Right lobe of liver (tissue), 6 donors: ENCODE measurements around the gene STOM. TPM values are rescaled to one million over a fixed set of nuclear protein-coding genes. Genes with fewer than 3 reads are reported as not detected.

Experiments used
- ATAC-seq, 4 donors: fragments of 200-7000 bp; cut with Tn5 transposase; one replicate each; pipeline ENCODE4 v1.9.1; 2020; ENCODE audit warnings: mild to moderate bottlenecking in 4 of 4, moderate library complexity in 4 of 4
- DNase-seq, 3 donors: peaks; one replicate each; pipeline ENCODE4 v3.0.0-alpha.2; 2020
- H3K27ac ChIP-seq, 3 donors: fragments of 200-600 bp; one replicate each; pipeline ENCODE4 v1.8.0; 2022
- H3K27me3 ChIP-seq, 2 donors: fragments of 200-600 bp; one replicate each; pipeline ENCODE4 v1.8.0; 2022
- H3K36me3 ChIP-seq, 4 donors: fragments of 200-600 bp; sonication (generic) in 1 of 4; one replicate each; pipeline versions ENCODE4 v1.5.1 to v1.8.0; 2017 to 2022; ENCODE audit warnings: control low read depth in 1 of 4
- H3K4me1 ChIP-seq, 4 donors: fragments of 200-600 bp; sonication (generic) in 1 of 4; one replicate each; pipeline versions ENCODE4 v1.5.1 to v1.8.0; 2017 to 2022; ENCODE audit warnings: control low read depth in 1 of 4
- H3K4me3 ChIP-seq, 3 donors: fragments of 200-600 bp; one replicate each; pipeline ENCODE4 v1.8.0; 2022
- H3K9me3 ChIP-seq, 4 donors: fragments of 200-600 bp; sonication (generic) in 1 of 4; one replicate each; pipeline versions ENCODE4 v1.5.1 to v1.8.0; 2017 to 2022; ENCODE audit warnings: control low read depth in 1 of 4
- POLR2A ChIP-seq: fragments of 450-650 bp; IDR thresholded peaks from one replicate; pipeline ENCODE4 v1.6.1; 2017; ENCODE audit warnings: antibody characterized with exemption, mild to moderate bottlenecking
- whole genome bisulfite sequencing: methylation state at CpG from one replicate; pipeline ENCODE4 v1.1.6; 2018; ENCODE audit warnings: low coverage, low lambda C conversion rate; ENCODE audit not compliant: insufficient coverage; ENCODE audit errors: missing lambda C conversion rate; 5-methylcytosine and 5-hydroxymethylcytosine counted together
- intact Hi-C, 2 donors: fragments of 100-400 bp; cut with DNase I; formaldehyde crosslinking; loops; one replicate each; pipeline versions ENCODE4 v1.11.2 to v1.14.1; 2022
- total RNA-seq, 6 experiments: library from RNA; depleted of rRNA in 2 of 6; stranded (reverse); fragments of >200 nt in 2 of 6; fragmentation: NEBNext Ultra II Directional in 3 of 6; extraction: Animal tissue kit (Norgen Biotek cat#: 25700) in 3 of 6; gene quantifications; one replicate each; pipeline versions ENCODE4 v1.1.0 to v1.2.4, GENCODE V29; 2016 to 2023
- TF ChIP-seq, protein P1 (sequence below), 4 donors: fragments of 200-600 bp in 3 of 4; fragments of 450-650 bp in 1 of 4; IDR thresholded peaks; one replicate each; pipeline versions ENCODE4 v1.5.1 to v1.8.0; 2016 to 2022; ENCODE audit warnings: antibody characterized with exemption in 4 of 4, mild to moderate bottlenecking in 2 of 4
- donor health status: DM: no; HTN: yes; CAD: no.
- donor health status: DM: no; HTN: no; CAD: no.
- donor health status: DM: no; HTN: no; CAD: no.
- donor health status: DM: no; HTN: yes; CAD: no.
- donor health status: DM: no; HTN: yes; CAD: no.

The STOM gene
- total RNA-seq, 6 experiments from 2014 or later, result 232 to 655 (median 443) TPM

DNA sequence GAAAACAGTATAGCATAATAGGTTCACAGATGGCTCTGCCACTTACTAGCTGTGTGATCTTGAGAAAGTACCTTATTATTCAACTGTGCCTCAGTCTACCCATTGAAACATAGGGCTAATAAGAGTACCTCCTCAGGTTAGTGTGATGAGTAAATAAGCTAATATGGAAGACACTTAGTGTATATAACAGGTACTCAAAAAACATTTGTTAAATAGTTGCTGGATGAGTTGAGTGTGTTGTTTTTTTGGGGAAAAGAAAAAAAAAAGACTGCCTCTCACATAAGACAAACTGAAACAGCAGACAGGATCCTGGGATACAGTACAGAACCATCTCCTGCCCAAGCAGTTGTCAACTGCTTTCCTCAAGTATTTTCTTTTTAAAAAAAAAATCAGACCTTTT, 5.2 kb downstream of the STOM start:
- Histone ChIP-seq H3K9me3 (no peaks in the 10 kb centered on the region), H3K4me3 (no peak overlapping the region), H3K36me3 (no peaks in the 10 kb centered on the region), H3K27ac (peak overlapping the region; percentile 97 to 98 (median 98)), H3K27me3 (no peaks in the 10 kb centered on the region), H3K4me1 (peaks cover 0 to 65% (median 33%) of the 10 kb centered on the region in 4 donors)
- intact Hi-C loops, result no loop called here
- no peak for ATAC-seq
- DNase-seq, result no peak
- no peak for TF ChIP-seq POLR2A
- TF ChIP-seq, protein P1, sequence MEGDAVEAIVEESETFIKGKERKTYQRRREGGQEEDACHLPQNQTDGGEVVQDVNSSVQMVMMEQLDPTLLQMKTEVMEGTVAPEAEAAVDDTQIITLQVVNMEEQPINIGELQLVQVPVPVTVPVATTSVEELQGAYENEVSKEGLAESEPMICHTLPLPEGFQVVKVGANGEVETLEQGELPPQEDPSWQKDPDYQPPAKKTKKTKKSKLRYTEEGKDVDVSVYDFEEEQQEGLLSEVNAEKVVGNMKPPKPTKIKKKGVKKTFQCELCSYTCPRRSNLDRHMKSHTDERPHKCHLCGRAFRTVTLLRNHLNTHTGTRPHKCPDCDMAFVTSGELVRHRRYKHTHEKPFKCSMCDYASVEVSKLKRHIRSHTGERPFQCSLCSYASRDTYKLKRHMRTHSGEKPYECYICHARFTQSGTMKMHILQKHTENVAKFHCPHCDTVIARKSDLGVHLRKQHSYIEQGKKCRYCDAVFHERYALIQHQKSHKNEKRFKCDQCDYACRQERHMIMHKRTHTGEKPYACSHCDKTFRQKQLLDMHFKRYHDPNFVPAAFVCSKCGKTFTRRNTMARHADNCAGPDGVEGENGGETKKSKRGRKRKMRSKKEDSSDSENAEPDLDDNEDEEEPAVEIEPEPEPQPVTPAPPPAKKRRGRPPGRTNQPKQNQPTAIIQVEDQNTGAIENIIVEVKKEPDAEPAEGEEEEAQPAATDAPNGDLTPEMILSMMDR (IDR thresholded peaks at IDR 0.05), result no peak

DNA sequence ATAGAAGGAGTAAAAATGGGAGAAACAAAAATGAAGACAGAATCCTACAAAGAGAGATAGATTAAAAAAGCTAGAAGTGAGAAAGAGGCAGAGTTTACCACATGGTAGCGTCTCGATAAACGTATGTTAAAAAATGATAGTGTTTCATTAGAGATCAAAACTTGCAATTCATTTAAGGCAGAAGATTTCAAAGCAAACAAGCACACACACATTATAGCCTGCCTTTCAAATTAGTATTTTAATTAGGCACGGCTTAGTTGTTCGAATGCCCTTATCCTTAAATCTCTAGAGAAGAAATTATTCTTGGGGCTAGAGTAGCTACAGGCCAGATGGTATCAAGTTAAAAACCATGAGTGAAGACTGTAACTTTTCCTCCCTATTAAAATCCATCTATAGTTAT, 6.0 kb downstream of the STOM start:
- 53% methylated on average over 5 of the region's 5 CpGs for WGBS
- Histone ChIP-seq H3K36me3 (no peaks in the 10 kb centered on the region), H3K27me3 (no peaks in the 10 kb centered on the region), H3K4me3 (peak overlapping the region in 1 of 3 donors; percentile 2), H3K27ac (peak overlapping the region; percentile 97 to 98 (median 98)), H3K9me3 (no peaks in the 10 kb centered on the region), H3K4me1 (peaks cover 0 to 73% (median 37%) of the 10 kb centered on the region in 4 donors)
- DNase-seq (no peak), ATAC-seq (no peak)
- TF ChIP-seq, protein P1 (IDR thresholded peaks at IDR 0.05), result no peak
- TF ChIP-seq POLR2A, result no peak
- intact Hi-C loops, result no loop called here

DNA sequence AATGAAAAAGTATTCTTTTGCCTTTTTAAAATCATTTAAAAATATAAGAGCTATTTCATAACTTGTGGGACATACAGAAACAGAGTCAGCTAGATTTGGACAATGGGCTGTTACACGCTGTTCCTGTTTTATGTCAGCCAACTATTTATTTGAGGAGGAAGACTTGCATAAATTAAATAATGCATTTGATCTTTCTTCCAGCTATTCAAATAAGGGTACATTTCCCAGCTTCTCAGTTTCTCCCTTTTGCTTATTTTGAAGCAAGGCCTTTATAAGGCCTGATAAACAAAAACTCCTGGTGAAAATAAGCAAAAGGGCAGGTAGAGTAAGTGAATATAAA, 6.5 kb downstream of the STOM start:
- ATAC-seq (peak; percentile 3 to 38 (median 17)), DNase-seq (no peak)
- no peaks in the 10 kb centered on the region for H3K9me3 ChIP-seq
- no peaks in the 10 kb centered on the region for H3K27me3 ChIP-seq
- no peaks in the 10 kb centered on the region for H3K36me3 ChIP-seq
- TF ChIP-seq, protein P1 (IDR thresholded peaks at IDR 0.05), result no peak
- no peak for TF ChIP-seq POLR2A
- H3K27ac ChIP-seq, result peak overlapping the region; percentile 97 to 98 (median 98)
- intact Hi-C loops, result no loop called here
- H3K4me3 ChIP-seq, result peak overlapping the region in 1 of 3 donors; percentile 2
- H3K4me1 ChIP-seq, result peaks cover 0 to 77% (median 38%) of the 10 kb centered on the region in 4 donors
- 7% methylated on average over 1 of the region's 1 CpG for WGBS

DNA sequence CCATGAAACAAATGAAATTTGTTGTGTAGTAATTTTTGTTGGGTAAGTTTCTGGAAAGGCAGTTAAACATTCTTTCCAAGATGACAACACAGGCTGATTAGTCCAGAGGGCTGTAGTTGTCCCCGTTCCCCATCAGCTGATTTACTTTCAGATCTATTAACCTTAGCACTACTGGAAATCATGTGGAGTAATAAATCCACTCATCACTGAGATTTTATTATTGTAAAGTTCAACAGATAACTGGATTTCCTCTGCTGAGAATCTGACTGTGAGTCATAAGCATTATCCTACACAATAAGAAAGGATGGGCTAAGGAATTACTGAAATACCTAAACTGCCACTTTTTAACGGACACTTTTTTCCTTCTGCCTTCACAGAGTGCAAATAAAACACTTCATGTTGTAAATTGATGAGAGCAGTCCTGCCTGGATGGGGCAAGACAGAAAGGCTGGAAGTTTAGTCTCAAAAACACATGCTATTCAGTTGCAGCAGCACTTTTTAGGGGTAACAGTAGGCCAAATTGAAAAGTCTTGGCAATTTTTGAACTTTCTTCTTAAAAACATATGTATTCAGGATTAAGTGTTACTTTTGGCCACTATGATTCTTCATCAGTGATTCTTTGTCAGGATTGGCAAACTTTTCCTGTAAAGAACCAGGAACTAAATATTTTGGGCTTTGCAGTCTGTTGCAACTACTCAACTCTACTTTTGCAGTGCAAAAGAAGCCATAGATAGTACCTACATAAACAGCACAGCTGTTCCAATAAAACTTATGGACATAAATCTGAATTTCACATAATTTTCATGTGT, 7.0 kb downstream of the STOM start:
- DNase-seq, result no peak
- peak overlapping the region in 2 of 3 donors; percentile 2 to 9 for H3K4me3 ChIP-seq
- H3K36me3 ChIP-seq, result no peaks in the 10 kb centered on the region
- no peaks in the 10 kb centered on the region for H3K27me3 ChIP-seq
- TF ChIP-seq POLR2A, result peak; percentile 21
- TF ChIP-seq, protein P1 (IDR thresholded peaks at IDR 0.05), result no peak
- 3% methylated on average over 2 of the region's 2 CpGs for WGBS
- intact Hi-C loops, result no loop called here
- peaks cover 0 to 78% (median 38%) of the 10 kb centered on the region in 4 donors for H3K4me1 ChIP-seq
- no peaks in the 10 kb centered on the region for H3K9me3 ChIP-seq
- H3K27ac ChIP-seq, result peak overlapping the region; percentile 97 to 98 (median 98)
- ATAC-seq, result peak; percentile 66 to 83 (median 70)
